GM19351 (cell line): ENCODE measurements around the gene ABCC3.

Source experiments
- ATAC-seq: cut with Tn5 transposase; IDR thresholded peaks from one replicate; pipeline ENCODE4 v1.9.1; 2021; ENCODE audit warnings: mild to moderate bottlenecking, moderate library complexity; ENCODE audit not compliant: unreplicated experiment

The ABCC3 gene

GRCh38 chr17:50728881-50729765 is 94.4 kb downstream of the ABCC3 start:
- ATAC-seq, result no peak

- no peak for ATAC-seq
Measured at GRCh38 chr17:50731575-50732460, 97.1 kb downstream of the ABCC3 start.

GRCh38 chr17:50735287-50735686 is 100.6 kb downstream of the ABCC3 start:
- ATAC-seq, result no peak

- ATAC-seq, result no peak
Measured at GRCh38 chr17:50737118-50737698, 102.5 kb downstream of the ABCC3 start.

GRCh38 chr17:50739098-50739497 is 104.4 kb downstream of the ABCC3 start:
- ATAC-seq, result no peak
